Measurements from ENCODE around the gene HPSE2. TPM values are rescaled to one million over a fixed set of nuclear protein-coding genes. Genes with fewer than 3 reads are reported as not detected.

The HPSE2 gene
- total RNA-seq, 1 donor from 2014 or later: not detected

DNA sequence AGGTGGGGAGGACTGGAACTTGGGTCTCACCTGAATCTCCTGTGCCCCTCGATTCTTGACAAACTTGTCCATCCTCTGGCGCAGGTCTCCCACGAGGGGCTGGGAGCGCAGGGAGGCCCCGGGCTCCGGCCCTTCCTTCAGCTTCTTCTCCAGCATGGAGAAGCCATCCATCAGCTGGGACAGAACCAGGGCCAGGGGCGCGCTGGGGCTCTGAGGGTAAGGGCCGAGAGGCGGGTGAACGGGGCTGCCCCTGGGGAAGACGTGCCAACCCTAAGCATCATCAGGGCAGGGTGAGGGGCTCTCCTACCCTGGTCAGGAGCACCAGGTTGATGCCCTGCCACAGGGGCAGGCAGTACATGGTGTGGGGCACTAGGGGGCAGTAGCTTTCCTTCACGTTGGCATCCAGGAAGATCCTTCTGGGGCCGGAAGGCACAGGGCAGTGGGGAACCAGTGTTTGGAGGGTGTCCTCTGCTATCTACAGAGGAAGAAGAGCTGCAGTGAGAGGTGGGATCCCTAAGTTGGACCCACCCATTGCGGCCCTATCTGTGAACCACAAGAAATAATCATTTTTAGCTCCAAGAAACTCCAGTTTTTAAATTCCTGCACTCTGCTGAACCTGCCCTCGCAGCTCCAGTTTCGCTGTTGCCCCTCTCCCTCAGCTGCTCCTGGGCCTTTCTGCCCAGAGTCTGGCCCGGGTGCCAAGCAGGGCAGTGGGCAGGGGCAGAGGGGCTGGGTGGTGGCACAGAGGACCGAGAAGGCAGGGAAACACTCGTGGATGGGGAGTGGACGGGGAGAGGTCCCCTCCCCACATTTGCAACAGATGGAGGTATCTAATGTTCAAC is 809.9 kb downstream of the HPSE2 start:
- DNase-seq (ENCODE audit: low read depth): no peak
- TF ChIP-seq, protein P1, sequence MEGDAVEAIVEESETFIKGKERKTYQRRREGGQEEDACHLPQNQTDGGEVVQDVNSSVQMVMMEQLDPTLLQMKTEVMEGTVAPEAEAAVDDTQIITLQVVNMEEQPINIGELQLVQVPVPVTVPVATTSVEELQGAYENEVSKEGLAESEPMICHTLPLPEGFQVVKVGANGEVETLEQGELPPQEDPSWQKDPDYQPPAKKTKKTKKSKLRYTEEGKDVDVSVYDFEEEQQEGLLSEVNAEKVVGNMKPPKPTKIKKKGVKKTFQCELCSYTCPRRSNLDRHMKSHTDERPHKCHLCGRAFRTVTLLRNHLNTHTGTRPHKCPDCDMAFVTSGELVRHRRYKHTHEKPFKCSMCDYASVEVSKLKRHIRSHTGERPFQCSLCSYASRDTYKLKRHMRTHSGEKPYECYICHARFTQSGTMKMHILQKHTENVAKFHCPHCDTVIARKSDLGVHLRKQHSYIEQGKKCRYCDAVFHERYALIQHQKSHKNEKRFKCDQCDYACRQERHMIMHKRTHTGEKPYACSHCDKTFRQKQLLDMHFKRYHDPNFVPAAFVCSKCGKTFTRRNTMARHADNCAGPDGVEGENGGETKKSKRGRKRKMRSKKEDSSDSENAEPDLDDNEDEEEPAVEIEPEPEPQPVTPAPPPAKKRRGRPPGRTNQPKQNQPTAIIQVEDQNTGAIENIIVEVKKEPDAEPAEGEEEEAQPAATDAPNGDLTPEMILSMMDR (conservative IDR thresholded peaks at IDR 0.05; ENCODE audit: low read depth, low read length): peak; percentile 93
- H3K4me3 ChIP-seq (ENCODE audit: low read depth, low read length): no peak overlapping the region

DNA sequence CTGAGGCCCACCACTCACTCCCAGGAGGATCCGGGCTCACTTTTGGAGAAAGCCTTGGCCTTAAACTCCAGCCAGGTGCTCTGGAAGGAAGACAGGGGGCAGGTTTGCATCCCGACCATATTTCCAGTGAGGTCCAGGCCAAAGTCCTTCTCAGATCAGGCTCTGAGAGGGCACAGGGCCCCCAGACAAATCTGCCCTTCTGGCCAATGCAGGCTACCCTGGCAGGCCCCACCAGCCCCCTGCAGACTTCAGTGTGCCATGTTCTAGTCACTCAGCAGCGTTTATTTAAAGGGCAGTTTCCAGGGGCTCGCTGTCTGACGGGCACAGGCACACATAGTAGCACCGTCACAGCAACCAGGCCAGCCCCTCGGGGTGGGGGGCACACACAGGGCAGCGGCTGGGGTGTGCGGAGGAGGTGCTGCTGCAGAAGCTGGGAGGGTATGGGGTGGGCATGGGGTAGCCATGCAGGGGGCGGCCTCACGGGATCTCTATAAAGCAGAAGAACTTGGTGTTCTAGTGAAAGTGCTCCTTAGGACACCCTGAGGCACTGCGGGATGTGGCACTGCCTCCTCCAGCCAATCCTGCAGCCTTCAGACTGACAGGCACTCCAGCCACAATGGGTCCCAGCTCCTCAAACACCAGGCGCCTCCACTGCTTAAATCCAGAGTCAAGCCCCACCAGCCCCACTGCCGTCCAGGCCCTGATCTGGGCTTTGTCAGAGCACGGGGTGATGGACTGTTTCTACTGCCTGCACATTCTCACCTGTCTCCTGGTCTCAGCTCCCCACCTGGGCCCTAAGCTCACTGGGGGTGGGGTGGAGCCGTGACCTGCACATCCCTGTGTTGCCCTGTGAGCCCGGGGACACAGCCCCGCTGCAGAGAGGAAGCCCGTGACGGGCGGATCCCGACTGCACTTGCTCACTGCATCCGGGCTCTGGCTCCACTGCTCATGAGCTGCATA is 811.1 kb downstream of the HPSE2 start:
- TF ChIP-seq, protein P1 (conservative IDR thresholded peaks at IDR 0.05; ENCODE audit: low read depth, low read length): no peak
- no peak for DNase-seq (ENCODE audit: low read depth)

GRCh38 chr10:98423691-98424120 is 811.9 kb downstream of the HPSE2 start:
- TF ChIP-seq, protein P1 (conservative IDR thresholded peaks at IDR 0.05; ENCODE audit: low read depth, low read length): no peak
- no peak overlapping the region for H3K4me3 ChIP-seq (ENCODE audit: low read depth, low read length)
- DNase-seq (ENCODE audit: low read depth): no peak

More for the DNA sequence above, 811.1 kb downstream of the HPSE2 start:
- no peak overlapping the region for H3K4me3 ChIP-seq (ENCODE audit: low read depth, low read length)

- H3K4me3 ChIP-seq (ENCODE audit: low read depth, low read length): no peak overlapping the region
- DNase-seq (ENCODE audit: low read depth): no peak
- TF ChIP-seq, protein P1 (conservative IDR thresholded peaks at IDR 0.05; ENCODE audit: low read depth, low read length): no peak
These were observed 813.5 kb downstream of the HPSE2 start for GRCh38 chr10:98422182-98422581.

- no peak for DNase-seq (ENCODE audit: low read depth)
- TF ChIP-seq, protein P1 (conservative IDR thresholded peaks at IDR 0.05; ENCODE audit: low read depth, low read length): no peak
- H3K4me3 ChIP-seq (ENCODE audit: low read depth, low read length): no peak overlapping the region
These were observed 814.9 kb downstream of the HPSE2 start for GRCh38 chr10:98420786-98421185.

DNA sequence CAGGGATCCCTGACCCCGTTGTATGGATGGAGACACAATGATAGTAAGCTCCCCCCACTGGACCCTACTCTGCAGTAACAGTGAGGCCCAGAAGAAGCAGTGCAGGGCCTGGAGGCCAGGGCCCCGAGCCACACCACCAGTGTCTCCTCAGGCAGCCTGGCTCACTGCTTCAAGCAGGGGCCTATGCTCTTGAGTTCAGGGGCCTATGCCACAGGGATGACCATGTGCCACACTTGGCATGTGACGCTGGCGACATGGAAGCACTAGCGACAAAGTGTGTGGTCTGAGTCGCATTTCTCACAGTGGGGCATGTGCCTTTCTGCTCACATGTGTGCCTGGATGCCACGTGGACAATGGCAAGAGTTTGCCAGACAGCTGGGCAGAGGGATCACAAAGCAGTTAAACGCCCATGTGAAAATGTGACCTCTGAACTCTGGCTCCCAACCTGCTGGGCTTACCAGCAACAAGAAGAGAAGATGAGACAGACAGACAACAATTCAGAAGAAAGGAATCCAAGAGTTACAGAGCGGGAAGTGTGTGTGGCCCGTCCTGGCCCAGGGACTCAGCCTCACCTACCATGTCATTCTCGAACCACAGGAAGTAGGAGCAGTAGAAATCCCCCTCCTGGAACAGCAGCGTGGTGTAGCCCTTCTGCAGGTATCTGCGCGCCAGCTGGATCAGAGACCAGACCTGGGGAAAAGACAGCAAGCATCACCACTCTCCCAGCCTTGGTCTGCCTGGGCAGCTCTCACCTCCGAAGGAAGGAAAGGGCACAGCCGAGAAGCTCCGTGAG is 816.0 kb downstream of the HPSE2 start:
- no peak overlapping the region for H3K4me3 ChIP-seq (ENCODE audit: low read depth, low read length)
- TF ChIP-seq, protein P1 (conservative IDR thresholded peaks at IDR 0.05; ENCODE audit: low read depth, low read length): no peak
- no peak for DNase-seq (ENCODE audit: low read depth)

Measured in epithelial cell of proximal tubule (primary cell).